CD4-positive, alpha-beta T cell treated with Interferon alpha-2 for 1 hour (primary cell): Measurements from ENCODE around the gene SLC12A9.

ENCODE experiments used
- DNase-seq, 2 donors: peaks; one replicate each; pipeline ENCODE4 v3.0.0-alpha.2; 2020 to 2022

SLC12A9 gene

GRCh38 chr7:100864263-100864845 lies 11.8 kb downstream of the SLC12A9 start:
- no peak for DNase-seq

- DNase-seq: no peak
Measured at GRCh38 chr7:100865372-100865911, 12.9 kb downstream of the SLC12A9 start.

- DNase-seq: no peak
Measured at GRCh38 chr7:100865938-100866728, 13.6 kb downstream of the SLC12A9 start.

GRCh38 chr7:100866729-100867039 lies 14.2 kb downstream of the SLC12A9 start:
- no peak for DNase-seq

GRCh38 chr7:100867040-100867775 lies 14.7 kb downstream of the SLC12A9 start, which contains the start of gene TRIP6:
Gene TRIP6 (plus strand): TSS chr7:100867387. CDS start chr7:100867498, 111 bp downstream.
- DNase-seq: peak; percentile 33 to 59

GRCh38 chr7:100867776-100868485 lies 15.4 kb downstream of the SLC12A9 start:
- no peak for DNase-seq

GRCh38 chr7:100873599-100874299 lies 21.2 kb downstream of the SLC12A9 start:
- no peak for DNase-seq

GRCh38 chr7:100874300-100874576 lies 21.7 kb downstream of the SLC12A9 start:
- DNase-seq: no peak

- DNase-seq: peak; percentile 97 to 98
Measured at GRCh38 chr7:100874577-100875355, 22.3 kb downstream of the SLC12A9 start, which contains the start of gene SRRT. Gene SRRT (plus strand): TSS chr7:100875103. CDS start chr7:100875591, 488 bp downstream.

- peak in 1 of 2 donors; percentile 41 for DNase-seq
Measured at GRCh38 chr7:100875356-100875751, 22.8 kb downstream of the SLC12A9 start.

- no peak for DNase-seq
Measured at GRCh38 chr7:100878013-100878412, 25.5 kb downstream of the SLC12A9 start.

- no peak for DNase-seq
Measured at GRCh38 chr7:100878685-100879084, 26.2 kb downstream of the SLC12A9 start.

GRCh38 chr7:100879685-100880261 lies 27.3 kb downstream of the SLC12A9 start:
- no peak for DNase-seq

- DNase-seq: no peak
Measured at GRCh38 chr7:100880645-100881044, 28.1 kb downstream of the SLC12A9 start.

- no peak for DNase-seq
Measured at GRCh38 chr7:100881136-100881535, 28.6 kb downstream of the SLC12A9 start.

GRCh38 chr7:100882201-100882600 lies 29.7 kb downstream of the SLC12A9 start:
- no peak for DNase-seq

- DNase-seq: no peak
Measured at GRCh38 chr7:100882785-100883526, 30.4 kb downstream of the SLC12A9 start.

GRCh38 chr7:100884736-100885439 lies 32.4 kb downstream of the SLC12A9 start:
- peak; percentile 66 to 81 for DNase-seq

GRCh38 chr7:100885440-100886141 lies 33.1 kb downstream of the SLC12A9 start:
- DNase-seq: no peak
